Vagina (tissue), 2 donors: Measurements from ENCODE around the gene ERICH4. TPM values are rescaled to one million over a fixed set of nuclear protein-coding genes. Genes with fewer than 3 reads are reported as not detected.

Source experiments
- DNase-seq, 2 donors: peaks; one replicate each; pipeline ENCODE4 v3.0.0-alpha.2; 2017; ENCODE audit errors: extremely low spot score in 2 of 2
- H3K27ac ChIP-seq: fragments of 200-600 bp; sonication (generic); one replicate; pipeline ENCODE4 v1.5.1; 2019
- H3K27me3 ChIP-seq: fragments of 200-600 bp; sonication (generic); one replicate; pipeline ENCODE4 v1.5.1; 2019
- H3K36me3 ChIP-seq, 2 donors: fragments of 200-600 bp; sonication (generic); one replicate each; pipeline ENCODE4 v1.5.1; 2017 to 2019
- H3K4me1 ChIP-seq: fragments of 200-600 bp; sonication (generic); one replicate; pipeline ENCODE4 v1.5.1; 2019
- H3K4me3 ChIP-seq, 2 donors: fragments of 200-600 bp; sonication (generic); 1 replicate in 1 of 2; 2 replicates in 1 of 2; pipeline ENCODE4 v1.5.1; 2016 to 2019
- H3K9me3 ChIP-seq: fragments of 200-600 bp; sonication (generic); one replicate; pipeline ENCODE4 v1.5.1; 2019
- CTCF ChIP-seq, 3 experiments: fragments of 450-650 bp in 2 of 3; fragments of 200-600 bp in 1 of 3; sonication (generic) in 1 of 3; IDR thresholded peaks; one replicate each; pipeline ENCODE4 v1.5.1; 2017 to 2019; ENCODE audit warnings: antibody characterized with exemption in 3 of 3, mild to moderate bottlenecking in 2 of 3, moderate library complexity in 2 of 3
- POLR2A ChIP-seq, 2 donors: fragments of 450-650 bp; IDR thresholded peaks; one replicate each; pipeline ENCODE4 v1.6.1; 2017; ENCODE audit warnings: antibody characterized with exemption in 2 of 2, mild to moderate bottlenecking in 2 of 2, moderate library complexity in 2 of 2
- POLR2AphosphoS5 ChIP-seq, 2 donors: sonication (generic); formaldehyde crosslinking; IDR thresholded peaks; one replicate each; pipeline ENCODE4 v1.9.0; 2017; ENCODE audit warnings: antibody characterized with exemption in 2 of 2, mild to moderate bottlenecking in 2 of 2, low read depth in 1 of 2; ENCODE audit not compliant: insufficient read depth in 1 of 2
- intact Hi-C: fragments of 100-400 bp; cut with DNase I; formaldehyde crosslinking; loops from one replicate; pipeline ENCODE4 v1.15.1; 2023
- total RNA-seq: library from RNA; depleted of rRNA; stranded (reverse); fragments of >200 nt; gene quantifications from one replicate; pipeline ENCODE4 v1.2.3, GENCODE V29; 2016

Gene ERICH4
- total RNA-seq, 1 donor from 2014 or later = not detected

GRCh38 chr19:41424335-41425173 lies 18.4 kb upstream of the ERICH4 start:
- no peaks in the 10 kb centered on the region for H3K27me3 ChIP-seq
- no peak for TF ChIP-seq CTCF (IDR thresholded peaks at IDR 0.05)
- TF ChIP-seq POLR2AphosphoS5 (IDR thresholded peaks at IDR 0.05; ENCODE audit: insufficient read depth in 1 of 2, low read depth in 1 of 2) = no peak
- TF ChIP-seq POLR2A (IDR thresholded peaks at IDR 0.05) = no peak
- no peaks in the 10 kb centered on the region for H3K9me3 ChIP-seq
- intact Hi-C loops = no loop called here
- peaks cover 46% of the 10 kb centered on the region for H3K4me1 ChIP-seq
- H3K36me3 ChIP-seq = peaks cover 6 to 44% of the 10 kb centered on the region in 2 donors
- H3K27ac ChIP-seq = peak overlapping the region; percentile 90
- no peak for DNase-seq
- H3K4me3 ChIP-seq = peak overlapping the region in 1 of 2 donors; percentile 61

DNA sequence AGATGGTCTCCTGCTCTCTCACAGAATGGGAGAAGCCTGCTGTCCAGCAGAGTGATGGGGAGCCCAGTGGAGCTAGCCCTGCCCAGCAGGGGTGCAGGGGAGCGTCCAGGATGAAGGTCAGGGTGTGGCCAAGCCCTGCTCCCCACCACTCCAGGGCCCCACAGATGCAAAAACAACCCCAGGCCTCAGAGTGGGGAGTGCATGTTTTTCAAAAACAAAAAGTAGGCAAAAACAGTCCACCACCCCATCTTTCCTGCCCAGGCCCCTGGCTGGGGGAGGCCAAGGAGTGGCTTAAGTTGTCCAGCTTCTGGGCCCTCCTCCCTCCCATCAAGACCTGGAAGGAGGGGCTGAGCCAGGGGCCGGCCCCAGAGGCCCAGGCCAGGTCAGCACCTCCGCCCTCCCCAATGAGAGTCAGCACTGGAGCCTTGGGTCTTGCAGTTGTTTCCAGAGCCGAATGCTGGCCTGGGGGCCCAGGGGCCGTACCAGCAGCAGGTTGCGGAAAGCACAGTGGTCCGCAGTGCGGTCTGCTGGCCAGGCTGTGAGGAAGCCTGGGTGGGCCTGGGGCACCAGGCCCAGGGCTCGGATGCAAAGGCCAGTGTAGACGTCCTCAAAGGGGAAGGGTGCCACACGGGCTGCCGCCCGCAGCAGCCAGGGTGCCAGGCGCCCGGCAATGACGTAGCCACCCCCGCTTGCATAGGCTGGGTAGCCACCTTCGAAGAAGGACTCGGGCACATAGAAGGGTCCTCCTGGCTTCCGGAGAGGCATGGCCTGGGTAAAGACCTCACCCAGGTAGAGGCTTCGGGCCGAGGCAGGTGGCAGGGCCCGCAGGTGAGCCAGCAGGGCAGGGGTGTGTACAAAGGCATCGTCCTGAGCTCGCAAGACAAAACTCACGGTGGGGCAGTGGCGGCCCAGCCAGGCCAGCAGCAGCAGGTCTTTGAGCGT lies 17.5 kb upstream of the ERICH4 start:
- Histone ChIP-seq H3K27ac (peak overlapping the region; percentile 90), H3K9me3 (no peaks in the 10 kb centered on the region), H3K36me3 (peaks cover 6 to 37% of the 10 kb centered on the region in 2 donors), H3K27me3 (no peaks in the 10 kb centered on the region), H3K4me1 (peaks cover 46% of the 10 kb centered on the region), H3K4me3 (peak overlapping the region; percentile 54 to 61)
- TF ChIP-seq POLR2A (IDR thresholded peaks at IDR 0.05) = no peak
- TF ChIP-seq CTCF (IDR thresholded peaks at IDR 0.05) = no peak
- no peak for TF ChIP-seq POLR2AphosphoS5 (IDR thresholded peaks at IDR 0.05; ENCODE audit: insufficient read depth in 1 of 2, low read depth in 1 of 2)
- DNase-seq = no peak
- intact Hi-C loops = no loop called here

- Histone ChIP-seq H3K9me3 (no peaks in the 10 kb centered on the region), H3K4me3 (peak overlapping the region; percentile 54 to 61), H3K4me1 (peaks cover 46% of the 10 kb centered on the region), H3K27ac (peak overlapping the region; percentile 90), H3K27me3 (no peaks in the 10 kb centered on the region), H3K36me3 (peaks cover 6 to 33% of the 10 kb centered on the region in 2 donors)
- no peak for TF ChIP-seq POLR2AphosphoS5 (IDR thresholded peaks at IDR 0.05; ENCODE audit: insufficient read depth in 1 of 2, low read depth in 1 of 2)
- TF ChIP-seq POLR2A (IDR thresholded peaks at IDR 0.05) = no peak
- no peak for DNase-seq
- intact Hi-C loops = no loop called here
Measured at GRCh38 chr19:41426116-41426841, 16.7 kb upstream of the ERICH4 start.

- Histone ChIP-seq H3K4me1 (peaks cover 46% of the 10 kb centered on the region), H3K4me3 (peak within 1 kb of the TSS; percentile 54 to 61), H3K36me3 (peaks cover 6 to 38% of the 10 kb centered on the region in 2 donors), H3K27ac (peak within 1 kb of the TSS; percentile 90), H3K27me3 (no peaks in the 10 kb centered on the region), H3K9me3 (no peaks in the 10 kb centered on the region)
- TF ChIP-seq CTCF (IDR thresholded peaks at IDR 0.05) (no peak), POLR2A (IDR thresholded peaks at IDR 0.05) (peak in 1 of 2 donors; percentile 64), POLR2AphosphoS5 (IDR thresholded peaks at IDR 0.05; ENCODE audit: insufficient read depth in 1 of 2, low read depth in 1 of 2) (peak; percentile 24 to 94)
- no peak for DNase-seq
- intact Hi-C loops = no loop called here
Measured at GRCh38 chr19:41426952-41427646, 15.9 kb upstream of the ERICH4 start, which contains the start of gene B3GNT8. Gene B3GNT8, minus strand, starts transcription at chr19:41427374. Its CDS starts 596 bp downstream, at chr19:41426778.
